HCT116 (cell line): ENCODE results near the gene CRYBA4. TPM values are rescaled to one million over a fixed set of nuclear protein-coding genes. Genes with fewer than 3 reads are reported as not detected.

Experiments used
- ATAC-seq: fragments of 200-7000 bp; cut with Tn5 transposase; 2 replicates; pipeline ENCODE4 v1.9.1; 2020; ENCODE audit warnings: mild to moderate bottlenecking, moderate library complexity
- BruUV-seq: library from RNA; stranded (reverse); fragments of 400-500 nt; replicated peaks from 2 replicates; lab custom pipeline; 2021; lab: Mats Ljungman, UMichigan
- CTCF ChIA-PET: fragments of 300-600 bp; sonication (Branson Sonifier 250); formaldehyde crosslinking; loops from one replicate; lab custom pipeline; 2021; ENCODE audit warnings: antibody characterized with exemption; lab: Charles Lee
- POLR2A ChIA-PET: fragments of 300-600, 350-600 bp; sonication (Branson Sonifier 250); formaldehyde crosslinking; loops from one replicate; lab custom pipeline; 2021; ENCODE audit warnings: antibody characterized with exemption; lab: Charles Lee
- RAD21 ChIA-PET, 2 experiments: fragments of 300-600 bp; sonication (Branson Sonifier 250); formaldehyde crosslinking; loops; one replicate each; lab custom pipeline; 2023; ENCODE audit warnings: low total read pairs in 2 of 2; ENCODE audit not compliant: uncharacterized antibody in 2 of 2, unreplicated experiment in 2 of 2, low non-redundant PET in 1 of 2; lab: Charles Lee
- DNase-seq: peaks from one replicate; pipeline ENCODE4 v3.0.0-alpha.2; 2010; ENCODE audit warnings: low read depth, low spot score
- H2AFZ ChIP-seq: fragments of 200-600 bp; shearing (Covaris generic), sonication (generic); 2 replicates; pipeline ENCODE4 v1.6.1; 2017; ENCODE audit warnings: low read depth, mixed run types, mixed read lengths, antibody characterized with exemption, low read length; ENCODE audit not compliant: poor library complexity, severe bottlenecking
- H3K27ac ChIP-seq: 2 replicates; pipeline ENCODE4 v1.5.1; 2012; ENCODE audit warnings: low read depth, low read length
- H3K27me3 ChIP-seq: fragments of 200-600 bp; sonication (generic); 2 replicates; pipeline ENCODE4 v1.6.1; 2016; ENCODE audit warnings: mixed run types, low read length, mixed read lengths; ENCODE audit not compliant: insufficient read depth
- H3K36me3 ChIP-seq, 2 experiments: fragments of 200-500 bp in 1 of 2; fragments of 200-600 bp in 1 of 2; sonication (Bioruptor generic) in 1 of 2; sonication (generic) in 1 of 2; 2 replicates each; pipeline versions ENCODE4 v1.5.1 to v1.6.1; 2014 to 2016; ENCODE audit warnings: low read length in 2 of 2, inconsistent platforms in 1 of 2, mixed read lengths in 1 of 2, mixed run types in 1 of 2; ENCODE audit not compliant: insufficient read depth in 2 of 2, control insufficient read depth in 1 of 2
- H3K4me1 ChIP-seq, 2 experiments: fragments of 200-600 bp in 1 of 2; sonication (generic) in 1 of 2; 2 replicates each; pipeline versions ENCODE4 v1.5.1 to v1.6.1; 2012 to 2017; ENCODE audit warnings: low read length in 2 of 2, inconsistent platforms in 1 of 2, mild to moderate bottlenecking in 1 of 2, mixed read lengths in 1 of 2, mixed run types in 1 of 2, moderate library complexity in 1 of 2; ENCODE audit not compliant: insufficient read depth in 2 of 2, control insufficient read depth in 1 of 2
- H3K4me2 ChIP-seq: fragments of 200-600 bp; sonication (generic); 2 replicates; pipeline ENCODE4 v1.6.1; 2017; ENCODE audit warnings: mixed run types, low read length, mixed read lengths
- H3K4me3 ChIP-seq, 2 experiments: fragments of 200-600 bp in 1 of 2; sonication (generic) in 1 of 2; replicated peaks in 1 of 2; 2 replicates each; pipeline ENCODE4 v1.5.1; 2011 to 2016; ENCODE audit warnings: low read length in 2 of 2, control low read depth in 1 of 2, low read depth in 1 of 2, mild to moderate bottlenecking in 1 of 2, mixed read lengths in 1 of 2, mixed run types in 1 of 2
- H3K79me2 ChIP-seq: fragments of 200-600 bp; sonication (generic); 2 replicates; pipeline ENCODE4 v1.6.1; 2017; ENCODE audit warnings: mild to moderate bottlenecking, mixed run types, low read length, moderate library complexity, mixed read lengths; ENCODE audit not compliant: insufficient read depth
- H3K9ac ChIP-seq: fragments of 200-600 bp; sonication (generic); 2 replicates; pipeline ENCODE4 v1.6.1; 2016; ENCODE audit warnings: low read length, mixed read lengths
- H3K9me2 ChIP-seq: fragments of 200-600 bp; sonication (generic), shearing (Covaris generic); 2 replicates; pipeline ENCODE4 v1.6.1; 2017; ENCODE audit warnings: mixed run types, mild to moderate bottlenecking, moderate library complexity; ENCODE audit not compliant: insufficient read depth
- H3K9me3 ChIP-seq, 2 experiments: fragments of 200-500 bp in 1 of 2; fragments of 200-600 bp in 1 of 2; sonication (Bioruptor generic) in 1 of 2; sonication (generic) in 1 of 2; 2 replicates each; pipeline ENCODE4 v1.6.1; 2014 to 2017; ENCODE audit warnings: low read length in 2 of 2, mixed read lengths in 2 of 2, inconsistent platforms in 1 of 2, low read depth in 1 of 2, mild to moderate bottlenecking in 1 of 2, mixed run types in 1 of 2, moderate library complexity in 1 of 2; ENCODE audit not compliant: control insufficient read depth in 1 of 2, insufficient read depth in 1 of 2
- H4K20me1 ChIP-seq: fragments of 200-600 bp; sonication (generic), shearing (Covaris generic); 2 replicates; pipeline ENCODE4 v1.6.1; 2017; ENCODE audit warnings: mixed run types, mild to moderate bottlenecking, moderate library complexity; ENCODE audit not compliant: insufficient read depth
- ATF3 ChIP-seq: IDR thresholded peaks from 2 replicates; pipeline ENCODE4 v1.6.1; 2012
- CBX3 ChIP-seq: IDR thresholded peaks from 2 replicates; pipeline ENCODE4 v1.6.1; 2012; ENCODE audit warnings: low read depth
- CTCF ChIP-seq, 3 experiments: fragments of 200-600 bp in 1 of 3; sonication (generic) in 1 of 3; IDR thresholded peaks in 2 of 3; conservative IDR thresholded peaks in 1 of 3; 2 replicates each; pipeline ENCODE4 v1.5.1; 2012 to 2017; ENCODE audit warnings: low read depth in 2 of 3, low read length in 2 of 3, antibody characterized with exemption in 1 of 3, borderline replicate concordance in 1 of 3, control low read depth in 1 of 3, mild to moderate bottlenecking in 1 of 3, mixed read lengths in 1 of 3, mixed run types in 1 of 3, moderate library complexity in 1 of 3; ENCODE audit not compliant: insufficient read depth in 1 of 3
- ELF1 ChIP-seq: IDR thresholded peaks from 2 replicates; pipeline ENCODE4 v1.6.1; 2012; ENCODE audit warnings: low read depth, borderline replicate concordance
- EZH2phosphoT487 ChIP-seq: fragments of 200-600 bp; IDR thresholded peaks from 2 replicates; pipeline ENCODE4 v1.6.1; 2018; ENCODE audit warnings: antibody characterized with exemption, borderline replicate concordance
- JUND ChIP-seq: IDR thresholded peaks from 2 replicates; pipeline ENCODE4 v1.6.1; 2012
- MAX ChIP-seq: IDR thresholded peaks from 2 replicates; pipeline ENCODE4 v1.6.1; 2012
- POLR2AphosphoS5 ChIP-seq: IDR thresholded peaks from 2 replicates; pipeline ENCODE4 v1.6.1; 2011; ENCODE audit warnings: mild to moderate bottlenecking, low read depth, low read length, moderate library complexity
- RAD21 ChIP-seq: IDR thresholded peaks from 2 replicates; pipeline ENCODE4 v1.6.1; 2012; ENCODE audit warnings: low read depth, mild to moderate bottlenecking
- TCF7L2 ChIP-seq: IDR thresholded peaks from 2 replicates; pipeline ENCODE4 v1.7.0; 2011; ENCODE audit warnings: borderline replicate concordance, inconsistent platforms; ENCODE audit not compliant: insufficient read depth, insufficient read length; ENCODE audit errors: extremely low read depth
- YY1 ChIP-seq: IDR thresholded peaks from 2 replicates; pipeline ENCODE4 v1.6.1; 2011; ENCODE audit warnings: low read length, low read depth, moderate library complexity, mild to moderate bottlenecking; ENCODE audit not compliant: insufficient replicate concordance; ENCODE audit errors: extremely low read depth
- ZBTB33 ChIP-seq: IDR thresholded peaks from 2 replicates; pipeline ENCODE4 v1.6.1; 2011; ENCODE audit warnings: mild to moderate bottlenecking, low read length, moderate library complexity; ENCODE audit not compliant: insufficient replicate concordance; ENCODE audit errors: extremely low read depth
- ZFX ChIP-seq: fragments of 450-650 bp; IDR thresholded peaks from 2 replicates; pipeline ENCODE4 v1.6.1; 2017
- ZNF274 ChIP-seq: fragments of 200-500 bp; sonication (Bioruptor generic); IDR thresholded peaks from 2 replicates; pipeline ENCODE4 v1.6.1; 2014; ENCODE audit warnings: mild to moderate bottlenecking, low read depth, low read length, inconsistent platforms
- intact Hi-C: fragments of 100-400 bp; cut with micrococcal nuclease; formaldehyde crosslinking; loops from 2 replicates; pipeline ENCODE4 v1.10.0; 2022
- total RNA-seq: library from RNA; stranded (reverse); gene quantifications from one replicate; pipeline ENCODE4 v1.2.1, GENCODE V29; 2021; ENCODE audit not compliant: unreplicated experiment

The CRYBA4 gene
- total RNA-seq, 1 experiment from 2014 or later, result not detected

- H4K20me1 ChIP-seq, result no peaks in the 10 kb centered on the region
- ChIA-PET CTCF (no interaction called here), RAD21 (no interaction called here), POLR2A (no interaction called here)
- no peak overlapping the region for H3K9ac ChIP-seq
- DNase-seq (no peak), ATAC-seq (no peak)
- H3K9me2 ChIP-seq, result no peaks in the 10 kb centered on the region
- H3K4me2 ChIP-seq, result no peak overlapping the region
- H3K27me3 ChIP-seq, result peaks cover 12% of the 10 kb centered on the region
- no peak overlapping the region for H3K27ac ChIP-seq
- intact Hi-C loops, result no loop called here
- no peak overlapping the region for H2AFZ ChIP-seq
- no TSS peak for BruUV-seq
- H3K9me3 ChIP-seq, result no peaks in the 10 kb centered on the region
- no peaks in the 10 kb centered on the region for H3K36me3 ChIP-seq
- no peaks in the 10 kb centered on the region for H3K4me1 ChIP-seq
- H3K4me3 ChIP-seq, result no peak overlapping the region
- H3K79me2 ChIP-seq, result no peaks in the 10 kb centered on the region
- TF ChIP-seq ZNF274 (no peak), ZBTB33 (no peak), MAX (no peak), ATF3 (no peak), CBX3 (no peak), YY1 (no peak), RAD21 (no peak), JUND (no peak), CTCF (IDR thresholded peaks at IDR 0.05 in 2 of 3, conservative IDR thresholded peaks at IDR 0.05 in 1 of 3; ENCODE audit: borderline replicate concordance in 1 of 3, insufficient read depth in 1 of 3, low read depth in 2 of 3, low read length in 2 of 3) (no peak), ELF1 (no peak), POLR2AphosphoS5 (no peak), TCF7L2 (no peak), EZH2phosphoT487 (no peak), ZFX (no peak)
- TF ChIP-seq, all 23 proteins: peak for 0
Observed at GRCh38 chr22:26604368-26604767, 17.4 kb upstream of the CRYBA4 start.
